Measurements from ENCODE around the gene ABLIM2. TPM values are rescaled to one million over a fixed set of nuclear protein-coding genes. Genes with fewer than 3 reads are reported as not detected.

The ABLIM2 gene
- total RNA-seq, 1 experiment from 2014 or later, result 2.7 TPM

DNA sequence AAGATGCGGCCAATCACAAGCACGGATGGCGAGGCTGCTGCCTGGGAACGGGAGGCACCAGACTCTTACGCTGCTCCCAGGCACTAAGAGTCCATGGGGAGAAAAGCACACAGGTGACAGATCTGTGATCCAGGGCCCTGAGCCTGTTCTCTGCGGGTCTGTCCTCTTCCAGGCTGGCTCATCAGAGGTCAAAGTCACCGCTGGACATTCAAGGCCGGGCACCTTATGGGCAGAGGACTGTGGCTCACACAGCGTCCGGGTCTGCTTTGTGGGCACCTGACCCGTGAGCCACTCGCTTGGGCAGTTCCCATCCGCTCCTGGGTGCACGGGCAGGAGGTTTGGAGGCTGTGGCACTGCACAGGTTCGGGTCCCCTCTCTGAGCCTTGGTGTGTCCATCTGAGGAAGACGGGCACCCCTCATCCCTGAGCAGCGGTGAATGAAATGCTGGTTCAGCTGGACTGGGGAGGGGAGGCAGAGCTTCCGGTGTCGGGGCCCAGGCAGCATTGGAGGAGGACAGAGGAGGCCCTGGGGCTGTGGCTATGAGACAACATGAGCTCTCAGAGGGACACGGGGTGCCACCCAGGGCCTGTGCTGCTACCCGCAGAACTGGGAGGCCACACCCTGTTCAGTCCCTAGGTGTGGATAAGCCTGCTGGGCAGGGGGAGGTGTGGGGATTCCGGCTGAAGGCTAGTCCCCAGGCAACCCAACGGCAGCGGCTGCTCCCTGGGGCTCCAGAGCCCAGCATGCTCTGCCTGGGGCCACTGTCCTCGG lies 157.7 kb downstream of the ABLIM2 start:
- no peaks in the 10 kb centered on the region for H3K4me1 ChIP-seq (ENCODE audit: insufficient read depth, low read length, poor library complexity, severe bottlenecking)
- no peaks in the 10 kb centered on the region for H3K9me3 ChIP-seq (ENCODE audit: low read depth, low read length, poor library complexity, severe bottlenecking)
- TF ChIP-seq, protein P1, sequence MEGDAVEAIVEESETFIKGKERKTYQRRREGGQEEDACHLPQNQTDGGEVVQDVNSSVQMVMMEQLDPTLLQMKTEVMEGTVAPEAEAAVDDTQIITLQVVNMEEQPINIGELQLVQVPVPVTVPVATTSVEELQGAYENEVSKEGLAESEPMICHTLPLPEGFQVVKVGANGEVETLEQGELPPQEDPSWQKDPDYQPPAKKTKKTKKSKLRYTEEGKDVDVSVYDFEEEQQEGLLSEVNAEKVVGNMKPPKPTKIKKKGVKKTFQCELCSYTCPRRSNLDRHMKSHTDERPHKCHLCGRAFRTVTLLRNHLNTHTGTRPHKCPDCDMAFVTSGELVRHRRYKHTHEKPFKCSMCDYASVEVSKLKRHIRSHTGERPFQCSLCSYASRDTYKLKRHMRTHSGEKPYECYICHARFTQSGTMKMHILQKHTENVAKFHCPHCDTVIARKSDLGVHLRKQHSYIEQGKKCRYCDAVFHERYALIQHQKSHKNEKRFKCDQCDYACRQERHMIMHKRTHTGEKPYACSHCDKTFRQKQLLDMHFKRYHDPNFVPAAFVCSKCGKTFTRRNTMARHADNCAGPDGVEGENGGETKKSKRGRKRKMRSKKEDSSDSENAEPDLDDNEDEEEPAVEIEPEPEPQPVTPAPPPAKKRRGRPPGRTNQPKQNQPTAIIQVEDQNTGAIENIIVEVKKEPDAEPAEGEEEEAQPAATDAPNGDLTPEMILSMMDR (conservative IDR thresholded peaks at IDR 0.05; ENCODE audit: low read depth, low read length), result no peak
- no peak for TF ChIP-seq EZH2 (IDR thresholded peaks at IDR 0.05; ENCODE audit: borderline replicate concordance, low read depth, low read length, poor library complexity, severe bottlenecking)
- no TSS peak for BruUV-seq (replicated peaks)
- no peaks in the 10 kb centered on the region for H3K27me3 ChIP-seq (replicated peaks; ENCODE audit: insufficient read depth, low read depth, low read length, poor library complexity)
- H3K4me3 ChIP-seq (ENCODE audit: low read depth, low read length, poor library complexity, severe bottlenecking), result no peak overlapping the region
- H3K27ac ChIP-seq (ENCODE audit: low read depth, low read length, poor library complexity, severe bottlenecking), result no peak overlapping the region
- intact Hi-C loops (cut with micrococcal nuclease; ENCODE audit: unreplicated experiment), result no loop called here
- POLR2A ChIA-PET (ENCODE audit: low non-redundant PET), result no interaction called here
- CTCF ChIA-PET, result no interaction called here
- DNase-seq (ENCODE audit: low spot score), result no peak
- no peaks in the 10 kb centered on the region for H3K36me3 ChIP-seq (ENCODE audit: insufficient read depth, low read length, poor library complexity, severe bottlenecking)

DNA sequence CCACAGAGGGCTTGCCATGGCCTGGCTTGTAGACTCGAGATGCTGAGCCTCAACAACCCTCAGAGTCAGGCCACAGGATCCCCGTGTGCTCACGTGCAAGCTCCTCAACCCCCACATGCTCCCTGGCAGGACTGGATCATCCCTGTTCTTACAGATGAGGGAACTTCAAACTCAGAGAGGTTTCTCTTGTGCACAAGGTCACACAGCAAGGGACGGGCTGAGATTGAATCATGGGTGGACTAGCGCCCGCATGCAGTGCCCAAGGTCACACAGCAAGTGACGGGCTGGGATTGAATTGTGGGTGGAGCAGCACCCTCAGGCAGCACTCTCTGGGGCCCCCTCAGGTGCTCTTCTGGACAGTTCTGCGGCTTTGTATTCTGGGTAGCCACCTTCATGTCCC lies 158.4 kb downstream of the ABLIM2 start:
- Histone ChIP-seq H3K36me3 (ENCODE audit: insufficient read depth, low read length, poor library complexity, severe bottlenecking) (no peaks in the 10 kb centered on the region), H3K27ac (ENCODE audit: low read depth, low read length, poor library complexity, severe bottlenecking) (no peak overlapping the region), H3K4me1 (ENCODE audit: insufficient read depth, low read length, poor library complexity, severe bottlenecking) (no peaks in the 10 kb centered on the region), H3K4me3 (ENCODE audit: low read depth, low read length, poor library complexity, severe bottlenecking) (no peak overlapping the region), H3K27me3 (replicated peaks; ENCODE audit: insufficient read depth, low read depth, low read length, poor library complexity) (no peaks in the 10 kb centered on the region), H3K9me3 (ENCODE audit: low read depth, low read length, poor library complexity, severe bottlenecking) (no peaks in the 10 kb centered on the region)
- intact Hi-C loops (cut with micrococcal nuclease; ENCODE audit: unreplicated experiment), result no loop called here
- CTCF ChIA-PET, result no interaction called here
- no TSS peak for BruUV-seq (replicated peaks)
- TF ChIP-seq EZH2 (IDR thresholded peaks at IDR 0.05; ENCODE audit: borderline replicate concordance, low read depth, low read length, poor library complexity, severe bottlenecking), result no peak
- TF ChIP-seq, protein P1 (conservative IDR thresholded peaks at IDR 0.05; ENCODE audit: low read depth, low read length), result no peak
- POLR2A ChIA-PET (ENCODE audit: low non-redundant PET), result no interaction called here
- DNase-seq (ENCODE audit: low spot score), result no peak

DNA sequence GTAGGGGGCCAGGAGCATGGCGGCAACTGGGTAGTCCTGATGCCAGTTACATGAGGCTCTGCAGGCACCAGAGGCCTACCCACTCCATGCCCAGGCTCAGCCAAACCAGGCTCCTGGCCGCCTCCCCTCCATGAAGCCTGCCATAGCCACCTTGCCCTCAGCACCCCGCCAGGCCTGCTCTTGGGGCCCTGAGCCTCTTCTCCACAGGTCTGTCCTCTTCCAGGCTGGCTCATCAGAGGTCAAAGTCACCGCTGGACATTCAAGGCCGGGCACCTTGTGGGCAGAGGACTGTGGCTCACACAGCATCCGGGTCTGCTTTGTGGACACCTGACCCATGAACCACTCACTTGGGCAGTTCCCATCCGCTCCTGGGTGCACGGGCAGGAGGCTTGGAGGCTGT lies 158.9 kb downstream of the ABLIM2 start:
- CTCF ChIA-PET, result no interaction called here

More for the DNA sequence above, 158.9 kb downstream of the ABLIM2 start:
- H3K9me3 ChIP-seq (ENCODE audit: low read depth, low read length, poor library complexity, severe bottlenecking), result no peaks in the 10 kb centered on the region
- H3K27me3 ChIP-seq (replicated peaks; ENCODE audit: insufficient read depth, low read depth, low read length, poor library complexity), result no peaks in the 10 kb centered on the region
- H3K4me3 ChIP-seq (ENCODE audit: low read depth, low read length, poor library complexity, severe bottlenecking), result no peak overlapping the region
- no peaks in the 10 kb centered on the region for H3K4me1 ChIP-seq (ENCODE audit: insufficient read depth, low read length, poor library complexity, severe bottlenecking)
- POLR2A ChIA-PET (ENCODE audit: low non-redundant PET), result no interaction called here
- intact Hi-C loops (cut with micrococcal nuclease; ENCODE audit: unreplicated experiment), result no loop called here
- TF ChIP-seq, protein P1 (conservative IDR thresholded peaks at IDR 0.05; ENCODE audit: low read depth, low read length), result no peak
- TF ChIP-seq EZH2 (IDR thresholded peaks at IDR 0.05; ENCODE audit: borderline replicate concordance, low read depth, low read length, poor library complexity, severe bottlenecking), result no peak
- H3K36me3 ChIP-seq (ENCODE audit: insufficient read depth, low read length, poor library complexity, severe bottlenecking), result no peaks in the 10 kb centered on the region
- BruUV-seq (replicated peaks), result no TSS peak
- no peak for DNase-seq (ENCODE audit: low spot score)
- H3K27ac ChIP-seq (ENCODE audit: low read depth, low read length, poor library complexity, severe bottlenecking), result no peak overlapping the region
